Activated CD4-positive, alpha-beta memory T cell treated with anti-CD3 and anti-CD28 coated beads for 36 hours (primary cell): ENCODE data around the gene SGCA. TPM values are rescaled to one million over a fixed set of nuclear protein-coding genes. Genes with fewer than 3 reads are reported as not detected.

Source experiments
- CTCF ChIA-PET: fragments of 350-600 bp; sonication (Branson Sonifier 250); formaldehyde crosslinking; loops from one replicate; lab custom pipeline; 2021; ENCODE audit warnings: antibody characterized with exemption, inconsistent platforms; lab: Charles Lee
- POLR2A ChIA-PET: fragments of 350-600 bp; sonication (Branson Sonifier 250); formaldehyde crosslinking; loops from one replicate; lab custom pipeline; 2021; ENCODE audit warnings: antibody characterized with exemption; lab: Charles Lee
- DNase-seq: peaks from one replicate; pipeline ENCODE4 v3.0.0-alpha.2; 2020
- H3K27ac Mint-ChIP-seq: one replicate; pipeline ENCODE4 v1.8.0; 2021; ENCODE audit warnings: mixed read lengths
- H3K27me3 Mint-ChIP-seq: one replicate; pipeline ENCODE4 v1.8.0; 2021; ENCODE audit warnings: mixed read lengths
- H3K36me3 Mint-ChIP-seq: one replicate; pipeline ENCODE4 v1.8.0; 2021; ENCODE audit warnings: mixed read lengths
- H3K4me1 Mint-ChIP-seq: one replicate; pipeline ENCODE4 v1.8.0; 2021; ENCODE audit warnings: low read depth, mixed read lengths
- H3K4me3 Mint-ChIP-seq: one replicate; pipeline ENCODE4 v1.8.0; 2021; ENCODE audit warnings: mild to moderate bottlenecking, mixed read lengths
- H3K9me3 Mint-ChIP-seq: one replicate; pipeline ENCODE4 v1.8.0; 2021; ENCODE audit warnings: mixed read lengths
- intact Hi-C: fragments of 100-400 bp; cut with micrococcal nuclease; formaldehyde crosslinking; loops from one replicate; pipeline ENCODE4 v1.15.1; 2023
- total RNA-seq, 2 experiments: library from RNA; stranded (reverse); gene quantifications; one replicate each; pipeline ENCODE4 v1.2.3, GENCODE V29; 2021

The SGCA gene
- total RNA-seq, 2 experiments from 2014 or later, result 0.59 TPM; not detected in 1

- H3K4me1 Mint-ChIP-seq, result peaks cover 10% of the 10 kb centered on the region
- no peak for DNase-seq
- no peak overlapping the region for H3K4me3 Mint-ChIP-seq
- no peaks in the 10 kb centered on the region for H3K36me3 Mint-ChIP-seq
- ChIA-PET POLR2A (no interaction called here), CTCF (interaction anchor here (1.2 to 3.5 kb wide), 2 partner anchors 18 to 51 kb away, joined by 3 to 17 read pairs; partner anchors contain the start of gene COL1A1)
- no peak overlapping the region for H3K27ac Mint-ChIP-seq
- H3K9me3 Mint-ChIP-seq, result no peaks in the 10 kb centered on the region
- intact Hi-C loops, result no loop called here
- H3K27me3 Mint-ChIP-seq, result peaks cover 1% of the 10 kb centered on the region
Measured at GRCh38 chr17:50218771-50219315, 53.0 kb downstream of the SGCA start.

GRCh38 chr17:50219342-50219741, 53.5 kb downstream of the SGCA start:
- no peak overlapping the region for H3K27ac Mint-ChIP-seq
- CTCF ChIA-PET, result interaction anchor here (1.2 to 3.5 kb wide), 2 partner anchors 18 to 51 kb away, joined by 3 to 17 read pairs; partner anchors contain the start of gene COL1A1

GRCh38 chr17:50219939-50220465, 54.2 kb downstream of the SGCA start:
- Mint-ChIP-seq H3K36me3 (no peaks in the 10 kb centered on the region), H3K27me3 (peaks cover 1% of the 10 kb centered on the region), H3K4me3 (no peak overlapping the region), H3K9me3 (peaks cover 6% of the 10 kb centered on the region), H3K4me1 (peaks cover 10% of the 10 kb centered on the region), H3K27ac (no peak overlapping the region)
- CTCF ChIA-PET, result interaction anchor here (0.7 to 3.5 kb wide), 4 partner anchors 19 to 76 kb away, joined by 3 to 17 read pairs (median 3); partner anchors contain the start of gene COL1A1
- DNase-seq, result no peak
- POLR2A ChIA-PET, result no interaction called here
- intact Hi-C loops, result no loop called here

More at GRCh38 chr17:50219342-50219741, 53.5 kb downstream of the SGCA start:
- POLR2A ChIA-PET, result no interaction called here
- intact Hi-C loops, result no loop called here
- peaks cover 10% of the 10 kb centered on the region for H3K4me1 Mint-ChIP-seq
- H3K4me3 Mint-ChIP-seq, result no peak overlapping the region
- peaks cover under 1% of the 10 kb centered on the region for H3K9me3 Mint-ChIP-seq
- peaks cover 1% of the 10 kb centered on the region for H3K27me3 Mint-ChIP-seq
- DNase-seq, result no peak
- no peaks in the 10 kb centered on the region for H3K36me3 Mint-ChIP-seq

- intact Hi-C loops, result no loop called here
- Mint-ChIP-seq H3K27me3 (peaks cover 1% of the 10 kb centered on the region), H3K9me3 (peaks cover 14% of the 10 kb centered on the region), H3K4me1 (peaks cover 10% of the 10 kb centered on the region), H3K27ac (no peak overlapping the region), H3K4me3 (no peak overlapping the region), H3K36me3 (peaks cover 4% of the 10 kb centered on the region)
- ChIA-PET POLR2A (no interaction called here), CTCF (interaction anchor here (0.7 to 3.5 kb wide), 3 partner anchors 20 to 75 kb away, joined by 3 to 17 read pairs (median 3); partner anchors contain the start of gene COL1A1)
- DNase-seq, result no peak
Measured at GRCh38 chr17:50220811-50221210, 55.0 kb downstream of the SGCA start.

GRCh38 chr17:50221266-50221863, 55.6 kb downstream of the SGCA start:
- H3K27me3 Mint-ChIP-seq, result peaks cover 1% of the 10 kb centered on the region
- H3K27ac Mint-ChIP-seq, result no peak overlapping the region
- peaks cover 10% of the 10 kb centered on the region for H3K4me1 Mint-ChIP-seq
- peaks cover 17% of the 10 kb centered on the region for H3K9me3 Mint-ChIP-seq
- H3K36me3 Mint-ChIP-seq, result peaks cover 7% of the 10 kb centered on the region
- POLR2A ChIA-PET, result interaction anchor here (1.0 kb wide), 1 partner anchor 8 kb away, joined by 3 read pairs; no protein-coding TSS in a partner anchor
- H3K4me3 Mint-ChIP-seq, result no peak overlapping the region
- intact Hi-C loops, result no loop called here
- CTCF ChIA-PET, result interaction anchor here (0.9 to 3.5 kb wide), 2 partner anchors 20 kb away, joined by 3 to 17 read pairs; partner anchors contain the start of gene COL1A1
- DNase-seq, result no peak

- H3K4me3 Mint-ChIP-seq, result no peak overlapping the region
- H3K9me3 Mint-ChIP-seq, result peaks cover 17% of the 10 kb centered on the region
- intact Hi-C loops, result no loop called here
- no peak for DNase-seq
- peaks cover 1% of the 10 kb centered on the region for H3K27me3 Mint-ChIP-seq
- POLR2A ChIA-PET, result interaction anchor here (1.0 kb wide), 1 partner anchor 9 kb away, joined by 3 read pairs; no protein-coding TSS in a partner anchor
- peaks cover 10% of the 10 kb centered on the region for H3K4me1 Mint-ChIP-seq
- H3K36me3 Mint-ChIP-seq, result peaks cover 7% of the 10 kb centered on the region
- CTCF ChIA-PET, result interaction anchor here (0.9 kb wide), 1 partner anchor 20 kb away, joined by 3 read pairs; the partner anchor contains the start of gene COL1A1
- no peak overlapping the region for H3K27ac Mint-ChIP-seq
Measured at GRCh38 chr17:50221864-50222545, 56.2 kb downstream of the SGCA start.

GRCh38 chr17:50222922-50223321, 57.1 kb downstream of the SGCA start:
- H3K9me3 Mint-ChIP-seq, result peaks cover 17% of the 10 kb centered on the region
- CTCF ChIA-PET, result no interaction called here
- POLR2A ChIA-PET, result no interaction called here

More at GRCh38 chr17:50222922-50223321, 57.1 kb downstream of the SGCA start:
- H3K4me1 Mint-ChIP-seq, result peaks cover 10% of the 10 kb centered on the region
- no peak overlapping the region for H3K4me3 Mint-ChIP-seq
- H3K27ac Mint-ChIP-seq, result no peak overlapping the region
- intact Hi-C loops, result no loop called here
- no peak for DNase-seq
- peaks cover 7% of the 10 kb centered on the region for H3K36me3 Mint-ChIP-seq
- peaks cover 1% of the 10 kb centered on the region for H3K27me3 Mint-ChIP-seq

Other genes starting within 250 kb of the SGCA start
- under 1 TPM; 0.52 to 0.87 TPM for gene DLX4, start 196.8 kb upstream of the SGCA start, total RNA-seq
- not detected for gene DLX3, start 170.8 kb upstream of the SGCA start, total RNA-seq
- 10 to 100 TPM; 15.8 to 17.6 TPM for gene ITGA3, start 109.9 kb upstream of the SGCA start, total RNA-seq
- 10 to 100 TPM; 13.3 to 14.6 TPM for gene PDK2, start 70.7 kb upstream of the SGCA start, total RNA-seq
- gene SAMD14, start 35.8 kb upstream of the SGCA start, total RNA-seq, result 1 to 10 TPM; 3.4 to 3.7 TPM
- 10 to 100 TPM; 84.3 to 86.1 TPM for gene PPP1R9B, start 15.3 kb upstream of the SGCA start, total RNA-seq
- gene COL1A1, start 35.6 kb downstream of the SGCA start, total RNA-seq, result 1 to 10 TPM; 2.3 to 3.7 TPM
- under 1 TPM in 1 of 2 experiments, not detected in 1; 0.07 TPM for gene TMEM92, start 108.5 kb downstream of the SGCA start, total RNA-seq
- 10 to 100 TPM; 41.3 to 43.3 TPM for gene XYLT2, start 180.1 kb downstream of the SGCA start, total RNA-seq
- 10 to 100 TPM; 53.9 to 64.5 TPM for gene MRPL27, start 207.2 kb downstream of the SGCA start, total RNA-seq
- 10 to 100 TPM; 47.7 to 48.1 TPM for gene EME1, start 207.2 kb downstream of the SGCA start, total RNA-seq
- 10 to 100 TPM; 77.1 to 78.8 TPM for gene LRRC59, start 231.5 kb downstream of the SGCA start, total RNA-seq